GM18499 (cell line): Measurements from ENCODE around the gene GPR35.
"Not testable (repeated sequence)": the region's sequence is repeated elsewhere in the genome, so short reads cannot be mapped to it uniquely, and the experiment has no call there.

Source experiments
- ATAC-seq: cut with Tn5 transposase; IDR thresholded peaks from one replicate; pipeline ENCODE4 v1.9.1; 2021; ENCODE audit warnings: moderate number of reproducible peaks; ENCODE audit not compliant: insufficient read depth, unreplicated experiment

GPR35 gene

GRCh38 chr2:240648650-240649275, 23.5 kb downstream of the GPR35 start:
- no peak for ATAC-seq

- ATAC-seq = no peak
These were observed 24.1 kb downstream of the GPR35 start for GRCh38 chr2:240649331-240649730.

- ATAC-seq = no peak
These were observed 25.1 kb downstream of the GPR35 start for GRCh38 chr2:240650254-240650965.

GRCh38 chr2:240651185-240651584, 25.9 kb downstream of the GPR35 start:
- ATAC-seq = no peak

GRCh38 chr2:240655931-240656886, 30.9 kb downstream of the GPR35 start:
- peak; percentile 55 for ATAC-seq

GRCh38 chr2:240659883-240660282, 34.6 kb downstream of the GPR35 start:
- not testable (repeated sequence) for ATAC-seq

GRCh38 chr2:240662681-240663080, 37.4 kb downstream of the GPR35 start:
- no peak for ATAC-seq

- ATAC-seq = no peak
These were observed 38.4 kb downstream of the GPR35 start for GRCh38 chr2:240663546-240664190.

GRCh38 chr2:240664622-240665021, 39.3 kb downstream of the GPR35 start:
- no peak for ATAC-seq

GRCh38 chr2:240670402-240670801, 45.1 kb downstream of the GPR35 start:
- ATAC-seq = no peak

GRCh38 chr2:240670950-240671349, 45.7 kb downstream of the GPR35 start:
- no peak for ATAC-seq

GRCh38 chr2:240672076-240672700, 46.9 kb downstream of the GPR35 start:
- ATAC-seq = no peak

- no peak for ATAC-seq
These were observed 47.5 kb downstream of the GPR35 start for GRCh38 chr2:240672701-240673190.

GRCh38 chr2:240674461-240675184, 49.3 kb downstream of the GPR35 start:
- ATAC-seq = not testable (repeated sequence)

GRCh38 chr2:240675345-240675744, 50.1 kb downstream of the GPR35 start:
- ATAC-seq = not testable (repeated sequence)

GRCh38 chr2:240678043-240678442, 52.8 kb downstream of the GPR35 start:
- ATAC-seq = not testable (repeated sequence)

GRCh38 chr2:240678909-240679308, 53.6 kb downstream of the GPR35 start:
- ATAC-seq = not testable (repeated sequence)

- not testable (repeated sequence) for ATAC-seq
These were observed 54.9 kb downstream of the GPR35 start for GRCh38 chr2:240680185-240680584.
